Sigmoid colon (tissue), 7 donors: ENCODE results near the gene LSMEM2. TPM values are rescaled to one million over a fixed set of nuclear protein-coding genes. Genes with fewer than 3 reads are reported as not detected.

Source experiments
- DNase-seq: peaks from one replicate; pipeline ENCODE4 v3.0.0-alpha.2; 2019
- H3K27ac ChIP-seq, 4 donors: fragments of 200-600 bp; sonication (generic); one replicate each; pipeline ENCODE4 v1.5.1; 2016 to 2019; ENCODE audit warnings: mild to moderate bottlenecking in 1 of 4
- H3K27me3 ChIP-seq, 3 donors: fragments of 200-600 bp; sonication (generic); one replicate each; pipeline ENCODE4 v1.5.1; 2019; ENCODE audit warnings: mild to moderate bottlenecking in 1 of 3
- H3K36me3 ChIP-seq, 4 donors: fragments of 200-600 bp; sonication (generic); one replicate each; pipeline ENCODE4 v1.5.1; 2016 to 2019
- H3K4me1 ChIP-seq, 4 donors: fragments of 200-600 bp; sonication (generic); one replicate each; pipeline ENCODE4 v1.5.1; 2017 to 2019
- H3K4me3 ChIP-seq, 4 donors: fragments of 200-600 bp; sonication (generic); one replicate each; pipeline ENCODE4 v1.5.1; 2017 to 2019; ENCODE audit warnings: mild to moderate bottlenecking in 2 of 4, moderate library complexity in 1 of 4
- H3K9me3 ChIP-seq, 4 donors: fragments of 200-600 bp in 3 of 4; sonication (generic) in 3 of 4; one replicate each; pipeline versions ENCODE4 v1.5.1 to v1.6.1; 2013 to 2019
- CTCF ChIP-seq, 4 experiments: fragments of 450-650 bp in 3 of 4; fragments of 200-600 bp in 1 of 4; IDR thresholded peaks; one replicate each; pipeline ENCODE4 v1.5.1; 2016 to 2019; ENCODE audit warnings: antibody characterized with exemption in 4 of 4, mild to moderate bottlenecking in 3 of 4, moderate library complexity in 2 of 4
- EP300 ChIP-seq, 4 donors: sonication (generic); formaldehyde crosslinking; IDR thresholded peaks; one replicate each; pipeline ENCODE4 v1.6.1; 2017; ENCODE audit warnings: antibody characterized with exemption in 4 of 4
- POLR2A ChIP-seq, 2 donors: fragments of 450-650 bp; IDR thresholded peaks; one replicate each; pipeline ENCODE4 v1.6.1; 2016; ENCODE audit warnings: antibody characterized with exemption in 2 of 2, mild to moderate bottlenecking in 2 of 2, moderate library complexity in 2 of 2
- POLR2AphosphoS5 ChIP-seq, 4 donors: sonication (generic); formaldehyde crosslinking; IDR thresholded peaks; one replicate each; pipeline ENCODE4 v1.6.1; 2017; ENCODE audit warnings: antibody characterized with exemption in 4 of 4
- WGBS, 2 donors: extraction: QIAGEN DNeasy Blood & Tissue Kit; methylation state at CpG; one replicate each; pipeline ENCODE4 v1.1.7; 2013; 5-methylcytosine and 5-hydroxymethylcytosine counted together
- intact Hi-C: fragments of 100-400 bp; cut with DNase I; formaldehyde crosslinking; loops from one replicate; pipeline ENCODE4 v1.15.1; 2023
- polyA plus RNA-seq, 3 donors: library from polyadenylated mRNA; stranded (reverse); fragments of 200-250 nt; gene quantifications; one replicate each; pipeline ENCODE4 v1.2.3, GENCODE V29; 2013
- total RNA-seq, 4 donors: library from RNA; depleted of rRNA; stranded (reverse); fragments of >200 nt; gene quantifications; one replicate each; pipeline ENCODE4 v1.1.0, GENCODE V29; 2016
- donor health status: healthy with polysubstance abuse.
- donor health status: Bipolar disorder and iron deficiency.
- donor health status: healthy.

LSMEM2 gene
- total and polyA plus RNA-seq, 7 donors, result 0.13 to 0.46 TPM; not detected in 5

- Histone ChIP-seq H3K27me3 (no peaks in the 10 kb centered on the region), H3K36me3 (peaks cover 1 to 8% (median 5%) of the 10 kb centered on the region in 4 donors), H3K4me3 (no peak overlapping the region), H3K9me3 (no peaks in the 10 kb centered on the region), H3K27ac (no peak overlapping the region), H3K4me1 (peaks cover 4 to 47% (median 37%) of the 10 kb centered on the region in 4 donors)
- no peak for TF ChIP-seq POLR2A (IDR thresholded peaks at IDR 0.05)
- TF ChIP-seq CTCF (IDR thresholded peaks at IDR 0.05), result no peak
- TF ChIP-seq POLR2AphosphoS5 (IDR thresholded peaks at IDR 0.05), result no peak
- TF ChIP-seq EP300 (IDR thresholded peaks at IDR 0.05), result no peak
- WGBS, 2 donors, result 95% methylated on average over 22 of the region's 22 CpGs
- intact Hi-C loops, result no loop called here
- peak; percentile 67 for DNase-seq
These were observed 15.9 kb downstream of the LSMEM2 start for GRCh38 chr3:50294492-50295403.

GRCh38 chr3:50295553-50296431 lies 16.9 kb downstream of the LSMEM2 start:
- intact Hi-C loops, result no loop called here
- H3K4me1 ChIP-seq, result peaks cover 4 to 51% (median 41%) of the 10 kb centered on the region in 4 donors
- H3K27ac ChIP-seq, result no peak overlapping the region
- no peaks in the 10 kb centered on the region for H3K27me3 ChIP-seq
- H3K4me3 ChIP-seq, result no peak overlapping the region
- 91 to 92% methylated on average over 8 of the region's 8 CpGs for WGBS, 2 donors
- H3K9me3 ChIP-seq, result no peaks in the 10 kb centered on the region
- no peaks in the 10 kb centered on the region for H3K36me3 ChIP-seq
- peak; percentile 60 for DNase-seq
- no peak for TF ChIP-seq CTCF (IDR thresholded peaks at IDR 0.05)
- TF ChIP-seq POLR2A (IDR thresholded peaks at IDR 0.05), result no peak
- no peak for TF ChIP-seq POLR2AphosphoS5 (IDR thresholded peaks at IDR 0.05)
- no peak for TF ChIP-seq EP300 (IDR thresholded peaks at IDR 0.05)

GRCh38 chr3:50296721-50297383 lies 18.0 kb downstream of the LSMEM2 start:
- WGBS, 2 donors, result 94% methylated on average over 18 of the region's 18 CpGs
- no peaks in the 10 kb centered on the region for H3K9me3 ChIP-seq
- H3K36me3 ChIP-seq, result no peaks in the 10 kb centered on the region
- H3K27me3 ChIP-seq, result no peaks in the 10 kb centered on the region
- peak; percentile 68 for DNase-seq
- H3K27ac ChIP-seq, result no peak overlapping the region
- H3K4me1 ChIP-seq, result peaks cover 4 to 46% (median 36%) of the 10 kb centered on the region in 4 donors
- TF ChIP-seq EP300 (IDR thresholded peaks at IDR 0.05) (no peak), POLR2AphosphoS5 (IDR thresholded peaks at IDR 0.05) (no peak), POLR2A (IDR thresholded peaks at IDR 0.05) (no peak), CTCF (IDR thresholded peaks at IDR 0.05) (no peak)
- intact Hi-C loops, result no loop called here
- H3K4me3 ChIP-seq, result no peak overlapping the region

- no peak overlapping the region for H3K4me3 ChIP-seq
- intact Hi-C loops, result no loop called here
- no peak for TF ChIP-seq POLR2A (IDR thresholded peaks at IDR 0.05)
- TF ChIP-seq EP300 (IDR thresholded peaks at IDR 0.05), result no peak
- no peak for TF ChIP-seq POLR2AphosphoS5 (IDR thresholded peaks at IDR 0.05)
- no peak for TF ChIP-seq CTCF (IDR thresholded peaks at IDR 0.05)
These were observed 18.5 kb downstream of the LSMEM2 start for GRCh38 chr3:50297384-50297775.

More at GRCh38 chr3:50297384-50297775, 18.5 kb downstream of the LSMEM2 start:
- Histone ChIP-seq H3K27ac (no peak overlapping the region), H3K4me1 (peaks cover 4 to 43% (median 37%) of the 10 kb centered on the region in 4 donors), H3K27me3 (no peaks in the 10 kb centered on the region), H3K36me3 (no peaks in the 10 kb centered on the region), H3K9me3 (no peaks in the 10 kb centered on the region)
- 89 to 95% methylated on average over 2 of the region's 2 CpGs for WGBS, 2 donors
- DNase-seq, result peak; percentile 79
